ENCODE measurements around the gene C11orf68. TPM values are rescaled to one million over a fixed set of nuclear protein-coding genes. Genes with fewer than 3 reads are reported as not detected.

The C11orf68 gene
- total RNA-seq, result 10 to 100 TPM; 19.9 to 28.3 (median 20.7) TPM
- total RNA-seq (2013), result 16.8 TPM

DNA sequence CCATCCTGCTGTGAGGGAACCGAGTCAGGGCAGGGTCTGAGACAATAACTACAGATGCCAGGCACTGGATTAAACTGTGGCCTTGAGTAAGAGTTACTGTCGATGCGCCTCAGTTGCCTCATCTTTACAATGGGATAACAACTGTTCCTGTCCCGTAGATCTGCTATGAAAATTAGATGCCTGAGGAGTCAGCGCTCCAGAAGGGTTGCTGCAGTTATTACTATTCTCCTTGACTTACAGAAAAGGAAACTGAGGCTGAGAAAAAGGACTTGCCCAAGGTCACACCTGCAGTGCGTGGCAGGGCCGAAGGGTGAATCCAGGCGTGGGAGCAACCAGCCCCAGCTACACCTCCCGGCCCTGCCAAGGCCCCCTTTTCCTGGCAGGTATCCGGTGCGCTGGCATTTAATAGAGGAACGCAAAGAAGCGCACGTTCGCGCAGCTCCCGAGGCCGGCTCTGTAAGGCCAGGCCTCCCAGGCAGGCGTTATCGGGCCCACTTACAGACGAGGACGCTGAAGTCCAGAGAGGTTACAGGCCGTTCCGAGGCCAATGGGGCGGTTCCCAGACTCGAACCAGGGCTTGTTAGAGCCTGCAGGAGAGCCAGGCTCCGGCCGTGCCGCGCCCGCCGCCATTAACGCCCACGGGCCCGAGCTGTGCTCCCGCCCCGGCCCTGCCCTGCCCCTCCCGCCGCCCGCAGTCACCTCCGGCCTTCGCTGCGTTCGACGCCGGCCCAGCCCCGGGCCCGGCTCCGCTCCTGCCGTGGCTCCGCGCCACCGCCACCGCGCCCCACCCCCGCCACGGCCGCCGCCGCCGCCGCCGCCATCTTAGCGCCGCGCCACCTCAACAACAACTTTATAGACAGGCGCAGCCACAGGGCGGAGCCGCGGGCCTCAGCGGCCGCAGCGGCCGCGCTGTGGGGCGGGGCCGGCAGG lies at the start of gene C11orf68:
Gene C11orf68, minus strand, starts transcription at position 852 of the 930 bp plus-strand sequence. Its CDS starts 31 bp downstream, at position 821.
- DNase-seq (no peak), ATAC-seq (peak in 1 of 3 donors; percentile 3)
- intact Hi-C loops (cut with micrococcal nuclease), result loop anchor here (1.0 to 5.0 kb wide), 5 partner anchors 10 to 61 kb away; partner anchors contain the start of genes CCDC85B, CFL1 and SART1
- H3K4me1 ChIP-seq (ENCODE audit: control insufficient read depth, insufficient read depth, low read length), result peaks cover 57% of the 10 kb centered on the region
- peak within 1 kb of the TSS; percentile 90 for H3K4me3 Mint-ChIP-seq
- no peaks in the 10 kb centered on the region for H3K9me3 ChIP-seq (ENCODE audit: control insufficient read depth, insufficient read depth, low read length)
- peaks cover 30% of the 10 kb centered on the region for H3K36me3 ChIP-seq (ENCODE audit: control insufficient read depth, insufficient read depth, low read length)
- peaks cover 24 to 53% of the 10 kb centered on the region in 2 donors for H3K4me1 Mint-ChIP-seq
- H3K4me3 ChIP-seq (ENCODE audit: low read length), result peak within 1 kb of the TSS; percentile 96
- H3K36me3 Mint-ChIP-seq, result no peaks in the 10 kb centered on the region
- peak within 1 kb of the TSS; percentile 79 for H3K27ac ChIP-seq (ENCODE audit: low read length)
- 4% methylated on average over 77 of the region's 77 CpGs for WGBS (ENCODE audit: insufficient coverage)
- no peaks in the 10 kb centered on the region for H3K27me3 Mint-ChIP-seq (ENCODE audit: low read depth in 2 of 2)
- peak within 1 kb of the TSS; percentile 77 to 90 for H3K27ac Mint-ChIP-seq
- H3K9me3 Mint-ChIP-seq, result no peaks in the 10 kb centered on the region
- no peaks in the 10 kb centered on the region for H3K27me3 ChIP-seq (ENCODE audit: control insufficient read depth, insufficient read depth, low read length)
- TF ChIP-seq, protein P1, sequence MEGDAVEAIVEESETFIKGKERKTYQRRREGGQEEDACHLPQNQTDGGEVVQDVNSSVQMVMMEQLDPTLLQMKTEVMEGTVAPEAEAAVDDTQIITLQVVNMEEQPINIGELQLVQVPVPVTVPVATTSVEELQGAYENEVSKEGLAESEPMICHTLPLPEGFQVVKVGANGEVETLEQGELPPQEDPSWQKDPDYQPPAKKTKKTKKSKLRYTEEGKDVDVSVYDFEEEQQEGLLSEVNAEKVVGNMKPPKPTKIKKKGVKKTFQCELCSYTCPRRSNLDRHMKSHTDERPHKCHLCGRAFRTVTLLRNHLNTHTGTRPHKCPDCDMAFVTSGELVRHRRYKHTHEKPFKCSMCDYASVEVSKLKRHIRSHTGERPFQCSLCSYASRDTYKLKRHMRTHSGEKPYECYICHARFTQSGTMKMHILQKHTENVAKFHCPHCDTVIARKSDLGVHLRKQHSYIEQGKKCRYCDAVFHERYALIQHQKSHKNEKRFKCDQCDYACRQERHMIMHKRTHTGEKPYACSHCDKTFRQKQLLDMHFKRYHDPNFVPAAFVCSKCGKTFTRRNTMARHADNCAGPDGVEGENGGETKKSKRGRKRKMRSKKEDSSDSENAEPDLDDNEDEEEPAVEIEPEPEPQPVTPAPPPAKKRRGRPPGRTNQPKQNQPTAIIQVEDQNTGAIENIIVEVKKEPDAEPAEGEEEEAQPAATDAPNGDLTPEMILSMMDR (IDR thresholded peaks at IDR 0.05), result no peak

DNA sequence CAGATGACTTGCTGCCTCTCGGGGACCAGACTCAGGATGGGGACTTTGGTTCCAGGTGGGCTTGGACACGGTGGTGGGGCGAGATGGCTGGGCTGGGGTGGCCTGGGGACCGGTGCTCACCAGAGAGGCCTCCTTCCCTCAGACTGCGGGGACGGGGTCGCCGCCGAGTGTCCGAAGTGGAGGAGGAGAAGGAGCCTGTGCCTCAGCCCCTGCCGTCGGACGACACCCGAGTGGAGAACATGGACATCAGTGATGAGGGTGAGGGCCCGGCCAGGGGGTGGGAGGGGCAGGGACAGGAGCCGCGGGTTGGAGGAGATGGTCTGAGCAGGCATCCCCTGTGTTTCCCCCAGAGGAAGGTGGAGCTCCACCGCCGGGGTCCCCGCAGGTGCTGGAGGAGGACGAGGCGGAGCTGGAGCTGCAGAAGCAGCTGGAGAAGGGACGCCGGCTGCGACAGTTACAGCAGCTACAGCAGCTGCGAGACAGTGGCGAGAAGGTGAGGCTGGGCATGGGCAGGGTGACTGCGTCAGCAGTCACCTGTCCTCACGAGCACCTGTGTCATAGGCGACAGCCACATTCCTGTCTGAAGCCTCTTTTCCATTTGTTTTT lies 48.6 kb upstream of the C11orf68 start:
- H3K36me3 Mint-ChIP-seq, result no peaks in the 10 kb centered on the region
- WGBS (ENCODE audit: insufficient coverage), result 97% methylated on average over 30 of the region's 30 CpGs
- H3K27ac ChIP-seq (ENCODE audit: low read length), result no peak overlapping the region
- intact Hi-C loops (cut with micrococcal nuclease), result no loop called here
- TF ChIP-seq, protein P1 (IDR thresholded peaks at IDR 0.05), result no peak
- peaks cover 16% of the 10 kb centered on the region for H3K4me1 ChIP-seq (ENCODE audit: control insufficient read depth, insufficient read depth, low read length)
- H3K4me3 Mint-ChIP-seq, result no peak overlapping the region
- DNase-seq, result no peak
- H3K4me3 ChIP-seq (ENCODE audit: low read length), result no peak overlapping the region
- H3K4me1 Mint-ChIP-seq, result peaks cover 20 to 50% of the 10 kb centered on the region in 2 donors
- ATAC-seq, result no peak
- no peak overlapping the region for H3K27ac Mint-ChIP-seq
- peaks cover 67% of the 10 kb centered on the region for H3K36me3 ChIP-seq (ENCODE audit: control insufficient read depth, insufficient read depth, low read length)
- no peaks in the 10 kb centered on the region for H3K9me3 ChIP-seq (ENCODE audit: control insufficient read depth, insufficient read depth, low read length)
- H3K9me3 Mint-ChIP-seq, result no peaks in the 10 kb centered on the region
- H3K27me3 ChIP-seq (ENCODE audit: control insufficient read depth, insufficient read depth, low read length), result no peaks in the 10 kb centered on the region
- H3K27me3 Mint-ChIP-seq (ENCODE audit: low read depth in 2 of 2), result no peaks in the 10 kb centered on the region

DNA sequence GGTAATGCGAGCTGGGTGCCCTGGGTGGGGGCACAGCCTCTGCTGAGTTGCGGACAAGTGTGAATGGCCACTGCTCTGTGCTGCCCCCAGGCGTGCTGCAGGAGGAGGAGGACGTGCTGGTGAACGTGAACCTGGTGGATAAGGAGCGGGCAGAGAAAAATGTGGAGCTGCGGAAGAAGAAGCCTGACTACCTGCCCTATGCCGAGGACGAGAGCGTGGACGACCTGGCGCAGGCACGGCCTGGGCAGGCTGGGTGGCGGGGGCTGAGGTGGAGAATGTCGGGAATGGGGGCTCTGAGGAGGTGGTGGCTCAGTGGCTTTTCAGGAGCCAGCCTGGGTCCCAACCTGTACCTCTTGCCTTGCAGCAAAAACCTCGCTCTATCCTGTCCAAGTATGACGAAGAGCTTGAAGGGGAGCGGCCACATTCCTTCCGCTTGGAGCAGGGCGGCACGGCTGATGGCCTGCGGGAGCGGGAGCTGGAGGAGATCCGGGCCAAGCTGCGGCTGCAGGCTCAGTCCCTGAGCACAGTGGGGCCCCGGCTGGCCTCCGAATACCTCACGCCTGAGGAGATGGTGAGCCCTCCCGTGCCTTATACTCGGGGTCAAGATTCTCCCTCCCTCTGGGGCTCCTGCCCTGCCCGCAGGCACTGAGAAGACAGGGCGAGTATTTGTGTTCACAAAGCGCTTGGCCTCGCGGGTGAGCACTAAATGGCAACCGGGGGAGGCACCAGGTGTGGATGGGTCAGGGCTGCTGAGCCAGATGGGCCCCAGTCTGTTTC lies 47.3 kb upstream of the C11orf68 start:
- Mint-ChIP-seq H3K4me3 (no peak overlapping the region), H3K36me3 (no peaks in the 10 kb centered on the region), H3K4me1 (peaks cover 25 to 56% of the 10 kb centered on the region in 2 donors), H3K27me3 (ENCODE audit: low read depth in 2 of 2) (no peaks in the 10 kb centered on the region), H3K9me3 (no peaks in the 10 kb centered on the region), H3K27ac (no peak overlapping the region)
- Histone ChIP-seq H3K9me3 (ENCODE audit: control insufficient read depth, insufficient read depth, low read length) (no peaks in the 10 kb centered on the region), H3K4me1 (ENCODE audit: control insufficient read depth, insufficient read depth, low read length) (peaks cover 21% of the 10 kb centered on the region), H3K36me3 (ENCODE audit: control insufficient read depth, insufficient read depth, low read length) (peaks cover 67% of the 10 kb centered on the region), H3K27me3 (ENCODE audit: control insufficient read depth, insufficient read depth, low read length) (no peaks in the 10 kb centered on the region), H3K27ac (ENCODE audit: low read length) (no peak overlapping the region), H3K4me3 (ENCODE audit: low read length) (no peak overlapping the region)
- 98% methylated on average over 36 of the region's 36 CpGs for WGBS (ENCODE audit: insufficient coverage)
- TF ChIP-seq, protein P1 (IDR thresholded peaks at IDR 0.05), result no peak
- DNase-seq, result no peak
- no peak for ATAC-seq
- intact Hi-C loops (cut with micrococcal nuclease), result no loop called here
